MM.1S (cell line): ENCODE results near the gene ITGA4.

Experiments used
- DNase-seq: peaks from one replicate; pipeline ENCODE4 v3.0.0-alpha.2; 2015
- H2AFZ ChIP-seq: fragments of 300-600 bp; sonication (generic); 2 replicates; pipeline ENCODE4 v1.6.0; 2016; ENCODE audit warnings: antibody characterized with exemption, low read length
- H3F3A ChIP-seq: fragments of 300-600 bp; sonication (generic); 2 replicates; pipeline ENCODE4 v1.6.1; 2016; ENCODE audit warnings: mild to moderate bottlenecking, antibody characterized with exemption, low read length, moderate library complexity, mixed read lengths; ENCODE audit not compliant: insufficient read depth
- H3K27ac ChIP-seq: fragments of 300-600 bp; sonication (generic); 2 replicates; pipeline ENCODE4 v1.5.1; 2016; ENCODE audit warnings: mild to moderate bottlenecking, low read length
- H3K27me3 ChIP-seq: fragments of 300-600 bp; sonication (generic); replicated peaks from 2 replicates; pipeline ENCODE4 v1.6.0; 2016; ENCODE audit warnings: low read length; ENCODE audit not compliant: insufficient read depth
- H3K36me3 ChIP-seq: fragments of 300-600 bp; sonication (generic); replicated peaks from 2 replicates; pipeline ENCODE4 v1.6.1; 2016; ENCODE audit warnings: mild to moderate bottlenecking, low read length, mixed read lengths; ENCODE audit not compliant: insufficient read depth
- H3K4me1 ChIP-seq: fragments of 300-600 bp; sonication (generic); 2 replicates; pipeline ENCODE4 v1.6.1; 2016; ENCODE audit warnings: low read length, mixed read lengths
- H3K4me2 ChIP-seq: fragments of 300-600 bp; sonication (generic); 2 replicates; pipeline ENCODE4 v1.6.0; 2016; ENCODE audit warnings: low read depth, low read length
- H3K4me3 ChIP-seq: fragments of 300-600 bp; sonication (generic); 2 replicates; pipeline ENCODE4 v1.5.1; 2016; ENCODE audit warnings: low read length, mixed read lengths
- H3K79me2 ChIP-seq: fragments of 300-600 bp; sonication (generic); 2 replicates; pipeline ENCODE4 v1.6.1; 2016; ENCODE audit warnings: mixed run types, low read length, mixed read lengths
- H3K9ac ChIP-seq: fragments of 300-600 bp; sonication (generic); 2 replicates; pipeline ENCODE4 v1.6.1; 2016; ENCODE audit warnings: low read length, mixed read lengths
- H3K9me2 ChIP-seq: fragments of 300-600 bp; sonication (generic); replicated peaks from 2 replicates; pipeline ENCODE4 v1.6.1; 2016; ENCODE audit warnings: mild to moderate bottlenecking, low read length, mixed read lengths; ENCODE audit not compliant: insufficient read depth
- H3K9me3 ChIP-seq: fragments of 300-600 bp; sonication (generic); replicated peaks from 2 replicates; pipeline ENCODE4 v1.6.1; 2016; ENCODE audit warnings: mild to moderate bottlenecking, low read length, mixed read lengths; ENCODE audit not compliant: insufficient read depth
- H4K20me1 ChIP-seq: fragments of 300-600 bp; sonication (generic); 2 replicates; pipeline ENCODE4 v1.6.1; 2016; ENCODE audit warnings: mild to moderate bottlenecking, low read length, moderate library complexity, mixed read lengths; ENCODE audit not compliant: insufficient read depth
- CTCF ChIP-seq: fragments of 300-600 bp; sonication (generic); IDR thresholded peaks from 2 replicates; pipeline ENCODE4 v1.5.1; 2016; ENCODE audit warnings: antibody characterized with exemption, low read length, mixed read lengths
- EZH2 ChIP-seq: fragments of 300-600 bp; sonication (generic); optimal IDR thresholded peaks from 2 replicates; pipeline ENCODE3; 2017; ENCODE audit warnings: low read depth, mild to moderate bottlenecking, antibody characterized with exemption, low read length, mixed read lengths
- EZH2phosphoT487 ChIP-seq: fragments of 300-600 bp; sonication (generic); IDR thresholded peaks from 2 replicates; pipeline ENCODE4 v1.6.1; 2018; ENCODE audit warnings: antibody characterized with exemption, low read length

Gene ITGA4

DNA sequence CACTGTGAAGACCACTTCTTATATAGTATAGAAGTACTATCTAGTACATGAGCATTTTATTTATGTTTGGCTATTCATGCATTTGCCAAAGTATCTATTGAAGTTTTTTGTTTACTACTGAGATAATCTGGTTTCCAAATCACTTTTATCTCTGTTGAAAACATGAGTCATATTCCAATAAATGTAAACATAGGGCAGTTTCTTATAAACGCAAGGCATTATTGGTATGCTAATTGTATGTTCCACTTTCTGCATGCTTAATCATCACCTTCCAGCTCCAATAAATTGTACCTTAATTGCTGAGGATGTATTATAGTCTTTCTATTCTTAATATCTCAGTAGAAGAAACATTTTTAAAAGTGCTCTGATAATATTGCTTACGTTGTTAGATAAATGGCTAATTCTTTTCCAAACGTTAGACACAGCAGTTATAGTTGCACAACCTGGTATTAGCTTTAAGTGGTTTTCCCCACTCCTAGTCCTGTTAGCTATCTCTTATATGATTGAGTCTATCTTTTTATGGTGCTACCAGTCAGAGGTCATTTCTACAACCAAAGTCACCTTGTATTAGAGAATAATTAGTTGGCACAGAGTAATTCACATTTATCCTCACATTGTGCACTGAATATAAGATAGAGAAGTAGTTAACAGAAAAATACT lies 17.2 kb downstream of the ITGA4 start:
- Histone ChIP-seq H3K79me2 (peaks cover 70% of the 10 kb centered on the region), H3K9me2 (no peaks in the 10 kb centered on the region), H3K4me1 (peaks cover 10% of the 10 kb centered on the region), H3K36me3 (peaks cover 18% of the 10 kb centered on the region; the same call in 1 of the 2 replicates), H4K20me1 (peaks cover 12% of the 10 kb centered on the region; the same call in 1 of the 2 replicates), H2AFZ (no peak overlapping the region), H3K9me3 (no peaks in the 10 kb centered on the region), H3K9ac (no peak overlapping the region), H3F3A (no peaks in the 10 kb centered on the region), H3K4me3 (no peak overlapping the region), H3K27ac (no peak overlapping the region), H3K27me3 (no peaks in the 10 kb centered on the region), H3K4me2 (no peak overlapping the region)
- no peak for DNase-seq
- TF ChIP-seq EZH2 (no peak), CTCF (no peak)

DNA sequence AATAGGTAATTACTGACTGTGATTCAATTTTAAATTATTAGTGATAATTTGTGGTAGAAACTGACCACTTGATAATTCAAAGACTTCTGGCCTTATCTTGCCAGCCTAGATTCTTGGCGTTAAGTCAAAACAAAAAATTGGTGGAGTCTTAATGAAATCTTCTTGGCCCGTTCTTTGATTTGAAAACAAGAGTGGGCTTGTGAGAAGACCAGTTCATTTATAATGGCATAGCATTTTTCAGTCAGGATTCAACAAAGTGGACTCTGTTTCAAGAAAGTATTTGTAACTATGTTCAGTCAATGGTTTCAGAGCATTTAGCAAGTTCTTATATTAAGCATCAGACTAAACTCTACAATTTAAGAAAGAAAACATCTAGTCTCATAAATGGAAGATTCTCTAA lies 26.0 kb downstream of the ITGA4 start:
- Histone ChIP-seq H4K20me1 (no peaks in the 10 kb centered on the region), H3K27me3 (no peaks in the 10 kb centered on the region), H3K4me2 (no peak overlapping the region), H3K9me3 (no peaks in the 10 kb centered on the region), H3K9ac (no peak overlapping the region), H3K27ac (no peak overlapping the region), H3K79me2 (peaks cover 35% of the 10 kb centered on the region), H3K4me3 (no peak overlapping the region), H3K4me1 (no peaks in the 10 kb centered on the region), H3F3A (no peaks in the 10 kb centered on the region; the same call in 1 of the 2 replicates), H2AFZ (no peak overlapping the region), H3K36me3 (peaks cover 48% of the 10 kb centered on the region), H3K9me2 (no peaks in the 10 kb centered on the region)
- TF ChIP-seq CTCF (no peak), EZH2phosphoT487 (no peak), EZH2 (no peak)
- no peak for DNase-seq

- H4K20me1 ChIP-seq, result no peaks in the 10 kb centered on the region
- H3K9ac ChIP-seq, result no peak overlapping the region
- no peaks in the 10 kb centered on the region for H3K27me3 ChIP-seq
- no peaks in the 10 kb centered on the region for H3K9me3 ChIP-seq
- H2AFZ ChIP-seq, result no peak overlapping the region
- no peaks in the 10 kb centered on the region; the same call in 1 of the 2 replicates for H3F3A ChIP-seq
- H3K36me3 ChIP-seq, result peaks cover 48% of the 10 kb centered on the region
- H3K27ac ChIP-seq, result no peak overlapping the region
- peaks cover 35% of the 10 kb centered on the region for H3K79me2 ChIP-seq
- no peak for DNase-seq
- H3K4me1 ChIP-seq, result no peaks in the 10 kb centered on the region
- H3K4me2 ChIP-seq, result no peak overlapping the region
- no peaks in the 10 kb centered on the region for H3K9me2 ChIP-seq
- no peak overlapping the region for H3K4me3 ChIP-seq
- TF ChIP-seq EZH2 (no peak), EZH2phosphoT487 (no peak), CTCF (no peak)
Observed at GRCh38 chr2:181483876-181484275, 26.7 kb downstream of the ITGA4 start.
